ENCODE results near the gene PNMA5.
A peak's percentile ranks its signal among the peaks of the same experiment; 100 is the strongest.
"Not testable (repeated sequence)": the region's sequence is repeated elsewhere in the genome, so short reads cannot be mapped to it uniquely, and the experiment has no call there.

The PNMA5 gene

DNA sequence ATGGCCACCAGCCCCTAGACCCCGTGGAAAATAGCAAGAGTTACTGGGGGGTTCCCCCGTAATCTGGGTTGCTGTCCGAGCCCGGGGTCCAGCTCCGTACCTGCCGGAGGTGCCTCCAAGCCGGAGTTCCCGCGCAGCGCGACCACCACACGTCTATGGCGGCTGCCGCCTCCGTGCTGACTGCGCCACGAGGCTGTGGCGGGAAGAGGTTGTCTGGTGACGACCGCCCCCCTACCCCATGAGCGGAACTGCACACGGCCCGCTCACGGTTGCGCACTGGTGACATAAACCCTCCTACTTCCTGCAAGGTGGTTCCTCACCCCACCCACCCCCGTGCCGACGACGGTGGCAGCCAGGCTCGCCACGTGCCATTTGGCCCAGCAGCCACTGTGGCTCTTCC, at the start of gene PNMA5:
Gene PNMA5 (minus strand): TSS at position 184 of the 400 bp plus-strand sequence. CDS start 2,518 bp downstream, outside the sequence.
- no peak for DNase-seq

- peak; percentile 29 for DNase-seq
These were observed 38.6 kb upstream of the PNMA5 start for GRCh38 chrX:153032397-153033118.

- no peak for DNase-seq
These were observed 36.9 kb upstream of the PNMA5 start for GRCh38 chrX:153030801-153031200.

GRCh38 chrX:153029875-153030274, 36.0 kb upstream of the PNMA5 start:
- no peak for DNase-seq

GRCh38 chrX:153029162-153029561, 35.2 kb upstream of the PNMA5 start:
- no peak for DNase-seq

DNA sequence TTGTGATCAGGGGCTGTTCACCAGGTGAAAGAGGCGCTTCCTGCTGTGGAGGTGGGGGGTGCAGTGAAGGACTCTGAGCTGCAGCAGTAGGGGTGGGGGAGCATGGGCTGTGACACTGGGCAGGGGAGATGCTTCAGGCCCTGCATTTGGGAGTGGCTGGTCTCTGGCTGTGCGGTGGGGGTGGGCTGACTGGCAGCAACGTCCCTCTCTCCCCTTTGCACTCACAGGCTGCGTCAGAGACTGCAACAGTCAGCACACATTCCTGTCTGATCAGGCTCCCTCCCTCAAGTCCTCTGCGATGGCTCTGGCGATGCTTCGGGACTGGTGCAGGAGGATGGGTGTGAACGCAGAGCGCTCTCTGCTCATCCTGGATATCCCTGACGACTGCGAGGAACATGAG, 34.6 kb upstream of the PNMA5 start:
- not testable (repeated sequence) for DNase-seq

DNA sequence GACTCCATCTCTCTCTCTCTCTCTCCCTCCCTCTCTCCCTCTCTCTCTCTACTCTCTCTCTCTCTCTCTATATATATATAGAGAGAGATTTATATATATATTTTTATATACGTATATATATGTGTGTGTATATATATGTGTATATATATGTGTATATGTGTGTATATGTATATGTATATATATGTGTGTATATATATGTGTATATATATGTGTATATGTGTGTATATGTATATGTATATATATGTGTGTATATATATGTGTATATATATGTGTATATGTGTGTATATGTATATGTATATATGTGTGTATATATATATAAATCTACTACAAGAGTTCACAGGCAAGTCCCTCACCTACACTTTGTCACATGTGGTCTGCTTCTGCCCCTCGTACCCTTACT, 32.6 kb upstream of the PNMA5 start:
- not testable (repeated sequence) for DNase-seq

DNA sequence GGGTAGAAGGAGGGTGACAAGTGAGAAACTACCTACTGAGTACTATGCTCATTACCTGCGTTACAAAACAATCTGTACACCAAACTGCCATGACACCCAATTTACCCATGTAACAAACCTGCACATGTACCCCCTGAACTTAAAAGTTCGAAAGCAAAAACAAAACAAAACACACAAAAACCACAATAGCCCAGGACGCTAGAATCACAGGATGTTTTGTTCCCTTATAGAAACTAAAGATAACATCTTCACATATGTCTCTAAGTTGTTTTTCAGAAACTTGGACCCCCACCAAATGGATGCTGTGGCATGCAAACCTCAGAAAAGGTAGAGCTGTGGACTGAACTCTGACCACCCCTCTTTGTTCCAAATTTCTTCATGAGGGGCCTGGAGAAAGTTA, 25.2 kb upstream of the PNMA5 start:
- DNase-seq = no peak

DNA sequence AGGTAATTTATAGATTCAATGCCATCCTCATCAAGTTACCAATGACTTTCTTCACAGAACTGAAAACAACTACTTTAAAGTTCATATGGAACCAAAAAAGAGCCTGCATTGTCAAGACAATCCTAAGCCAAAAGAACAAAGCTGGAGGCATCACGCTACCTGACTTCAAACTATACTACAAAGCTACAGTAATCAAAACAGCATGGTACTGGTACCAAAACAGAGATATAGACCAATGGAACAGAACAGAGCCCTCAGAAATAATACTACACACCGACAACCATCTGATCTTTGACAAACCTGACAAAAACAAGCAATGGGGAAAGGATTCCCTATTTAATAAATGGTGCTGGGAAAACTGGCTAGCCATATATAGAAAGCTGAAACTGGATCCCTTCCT, 23.3 kb upstream of the PNMA5 start:
- DNase-seq = not testable (repeated sequence)

DNA sequence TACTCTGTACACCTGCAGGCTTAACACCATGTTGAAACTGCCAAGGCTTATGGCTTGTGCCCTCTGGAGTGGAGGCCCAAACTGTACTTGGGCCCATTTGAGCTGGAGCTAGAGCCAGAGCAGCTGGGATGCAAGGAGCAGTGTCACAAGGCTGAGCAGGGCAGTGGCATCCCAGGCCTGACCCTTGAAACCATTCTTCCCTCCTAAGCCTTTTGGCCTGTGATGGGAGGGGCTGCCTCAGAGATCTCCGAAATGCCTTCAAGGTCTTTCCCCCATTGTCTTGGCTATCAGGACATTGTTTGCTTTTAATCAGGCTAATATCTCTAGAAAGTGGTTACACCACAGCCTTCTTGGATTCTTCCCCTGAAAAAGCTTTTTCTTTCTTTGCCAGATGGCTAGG, 10.9 kb upstream of the PNMA5 start:
- no peak for DNase-seq

- no peak for DNase-seq
These were observed 10.1 kb upstream of the PNMA5 start for GRCh38 chrX:153003981-153004380.

DNA sequence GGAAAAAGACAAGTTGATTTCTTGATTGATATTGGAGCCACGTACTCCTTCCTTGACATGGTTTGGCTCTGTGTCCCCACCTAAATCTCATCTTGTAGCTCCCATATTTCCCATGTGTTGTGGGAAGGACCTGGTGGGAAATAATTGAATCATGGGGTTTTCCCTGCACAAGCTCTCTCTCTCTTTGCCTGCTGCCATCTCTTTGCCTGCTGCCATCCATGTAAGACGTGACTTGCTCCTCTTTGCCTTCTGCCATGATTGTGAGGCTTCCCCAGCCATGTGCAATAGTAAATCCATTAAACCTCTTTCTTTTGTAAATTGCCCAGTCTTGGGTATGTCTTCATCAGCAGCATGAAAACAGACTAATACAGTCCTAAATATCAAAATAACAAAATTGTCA, 8.3 kb upstream of the PNMA5 start:
- not testable (repeated sequence) for DNase-seq

GRCh38 chrX:152997337-152997736, 3.4 kb upstream of the PNMA5 start:
- DNase-seq = no peak

DNA sequence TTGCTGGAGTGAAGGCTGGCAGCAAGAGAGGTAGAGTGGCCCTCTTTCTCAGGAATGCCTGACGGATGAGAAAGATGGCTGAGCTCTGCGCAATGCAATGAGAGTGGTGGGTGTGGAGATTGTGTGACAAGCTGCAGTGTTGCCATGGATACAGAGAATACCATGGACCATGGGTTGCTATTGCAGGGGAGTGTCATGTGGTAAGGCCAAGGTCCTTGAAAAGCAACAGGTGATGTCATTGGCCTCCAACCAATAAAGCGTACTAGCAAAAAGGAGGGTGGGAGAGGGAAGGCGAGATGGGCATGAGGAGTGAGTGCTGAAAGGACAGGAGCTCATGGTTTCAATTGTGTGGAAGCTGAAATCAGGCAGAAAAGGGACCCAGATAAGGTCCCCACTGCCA, 1.8 kb downstream of the PNMA5 start:
- DNase-seq = no peak

DNA sequence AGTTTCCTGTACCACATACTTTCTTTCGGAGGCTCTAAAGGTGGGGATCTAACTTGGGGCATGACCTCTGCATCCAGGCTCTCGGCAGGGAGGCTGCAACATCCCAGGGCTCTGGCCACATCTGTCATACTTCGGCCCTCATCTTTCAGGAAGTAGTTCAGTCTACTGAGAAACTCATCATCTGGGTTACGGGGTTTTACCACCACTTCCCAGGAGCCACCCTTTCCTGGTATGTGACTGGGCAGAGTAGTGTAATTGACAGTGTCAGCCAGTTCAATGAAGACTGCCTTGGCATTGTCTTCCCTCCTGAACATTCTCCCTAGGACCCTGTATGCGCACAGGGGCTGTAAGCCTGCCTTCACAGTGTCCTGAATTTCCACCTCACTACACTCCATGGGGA, 2.8 kb downstream of the PNMA5 start:
- DNase-seq = no peak

DNA sequence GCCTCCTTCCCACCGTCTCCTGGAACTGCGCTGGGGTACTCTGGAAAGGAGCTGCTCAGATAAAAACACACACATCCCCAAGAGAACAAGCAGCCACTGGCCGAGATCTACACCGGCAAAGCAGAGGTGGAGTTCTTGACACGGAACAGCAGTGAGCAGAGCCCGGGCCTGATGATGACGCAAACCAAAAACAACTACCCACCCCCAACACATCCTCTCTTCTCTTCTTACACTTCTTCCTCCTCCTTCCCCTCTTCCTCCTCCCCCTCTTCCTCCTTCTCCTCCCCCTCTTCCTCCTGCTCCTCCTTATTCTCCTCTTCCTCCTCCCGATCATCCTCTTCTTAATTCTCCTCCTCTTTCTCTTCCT, 4.6 kb downstream of the PNMA5 start:
- DNase-seq = no peak

DNA sequence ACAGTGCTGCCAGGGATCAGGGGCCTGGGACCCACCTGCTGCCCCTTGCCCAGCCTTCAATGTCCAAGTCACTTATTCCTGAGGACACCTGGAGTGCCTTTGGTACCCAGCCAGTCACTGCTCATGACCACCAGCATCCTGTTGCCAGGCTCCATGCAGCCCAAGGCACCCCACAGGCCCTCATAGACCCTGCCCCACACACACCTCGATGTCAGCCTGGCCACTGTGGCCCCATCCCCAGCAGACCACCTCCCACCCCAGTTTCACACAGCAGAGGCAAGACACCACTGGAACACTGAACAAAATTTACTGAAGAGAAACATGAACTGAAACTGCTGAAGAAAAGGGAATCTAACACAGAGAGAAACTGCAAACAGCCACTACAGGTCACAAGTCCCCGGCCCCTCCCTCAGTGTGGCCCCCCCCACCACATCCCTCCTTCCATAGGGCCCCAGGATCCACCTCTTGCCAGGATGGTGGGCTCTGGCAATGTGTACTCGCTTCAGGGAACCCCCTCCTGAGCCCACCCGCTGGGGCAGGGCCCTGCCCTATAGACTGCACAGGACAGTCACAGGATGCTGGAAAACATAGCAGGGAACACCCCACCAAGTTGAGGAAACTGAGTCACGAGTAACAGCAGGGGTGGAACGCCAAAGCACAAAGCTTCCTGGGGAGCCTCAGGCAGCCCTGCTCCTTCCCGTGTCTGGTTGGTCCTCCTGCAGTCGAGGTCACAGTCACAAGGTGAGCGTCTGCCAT, 5.2 kb downstream of the PNMA5 start:
- DNase-seq = no peak

DNA sequence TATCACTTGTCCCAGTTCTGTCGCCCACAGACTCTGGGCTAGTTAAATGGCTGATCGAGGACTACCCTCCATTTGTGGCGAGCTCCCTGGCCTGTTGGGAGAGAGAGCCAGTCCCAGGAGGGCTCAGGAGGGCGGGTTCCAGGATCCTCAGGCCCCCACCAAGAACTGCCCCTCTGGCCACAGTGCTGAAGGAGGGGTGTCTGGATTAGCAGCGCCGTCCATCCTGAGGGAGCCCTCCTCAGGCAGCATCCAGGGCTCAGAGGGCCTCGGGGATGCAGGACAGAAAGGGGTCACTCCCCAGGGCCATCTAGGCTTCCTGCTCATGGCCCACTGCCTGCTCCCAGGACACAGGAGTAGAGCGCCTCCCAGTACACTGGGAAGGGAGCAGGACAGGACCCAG, 6.1 kb downstream of the PNMA5 start:
- DNase-seq = no peak

- not testable (repeated sequence) for DNase-seq
These were observed 6.8 kb downstream of the PNMA5 start for GRCh38 chrX:152987156-152987555.

DNA sequence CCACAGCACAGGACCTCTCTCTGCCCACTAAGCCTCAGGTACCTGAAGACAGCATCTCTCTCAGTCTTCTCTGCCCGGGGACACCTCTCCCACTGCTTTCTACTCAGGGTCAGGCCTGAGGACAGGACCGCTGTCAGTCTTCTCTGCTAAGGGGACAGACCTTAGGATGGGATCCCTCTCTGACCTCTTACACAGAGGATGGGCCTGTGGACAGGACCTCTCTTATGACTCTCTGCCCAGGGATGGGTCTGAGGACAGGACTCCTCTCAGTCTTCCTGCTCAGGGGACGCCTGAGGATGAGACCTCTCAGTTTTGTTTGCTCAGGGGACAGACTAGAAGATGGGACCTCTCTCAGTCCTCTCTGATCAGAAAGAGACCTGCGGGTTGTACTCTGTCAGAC, 8.5 kb downstream of the PNMA5 start:
- not testable (repeated sequence) for DNase-seq

DNA sequence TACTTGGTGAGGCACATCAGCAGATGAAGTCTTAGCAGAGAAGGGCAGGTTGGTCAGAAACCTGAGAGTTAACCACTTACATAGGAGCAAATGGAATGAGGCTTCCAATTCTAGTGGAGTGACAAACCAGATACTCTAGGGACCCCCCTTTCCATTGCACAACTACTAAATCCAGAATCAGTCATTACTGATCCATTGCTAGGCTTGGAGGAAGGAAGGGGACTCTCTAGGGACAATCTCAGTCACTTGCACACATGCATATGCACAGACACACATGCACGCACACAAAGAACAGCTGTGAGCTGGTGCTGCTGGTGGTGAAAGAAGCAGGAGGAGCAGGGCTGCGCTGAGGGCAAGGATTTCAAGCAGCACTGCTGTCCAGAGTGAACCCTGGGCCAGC, 25.7 kb downstream of the PNMA5 start:
- no peak for DNase-seq

GRCh38 chrX:152960115-152960514, 33.8 kb downstream of the PNMA5 start:
- DNase-seq = no peak

DNA sequence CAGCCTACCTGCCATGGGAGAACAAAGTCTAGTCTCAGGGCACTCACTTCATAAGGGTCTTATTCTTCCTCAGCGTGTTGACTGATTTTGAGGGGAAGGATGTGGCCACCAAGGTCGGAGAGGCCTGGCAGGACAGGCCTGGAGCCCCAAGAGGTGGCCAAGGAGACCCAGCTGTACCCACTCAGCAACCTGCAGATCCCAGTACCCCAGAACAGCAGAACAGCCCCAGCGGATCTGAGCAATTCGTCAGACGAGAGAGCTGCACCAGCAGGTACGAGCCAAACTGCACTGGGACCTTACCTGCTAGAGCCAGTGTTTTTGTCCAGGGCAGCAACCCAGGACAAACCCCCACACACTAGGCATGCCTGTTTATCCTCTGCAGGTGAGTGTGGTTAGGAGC, 34.3 kb downstream of the PNMA5 start:
- no peak for DNase-seq
